HG03159 (cell line): ENCODE measurements around the gene MIER2.

Experiments
- ATAC-seq: cut with Tn5 transposase; IDR thresholded peaks from one replicate; pipeline ENCODE4 v1.9.1; 2021; ENCODE audit warnings: mild to moderate bottlenecking, moderate library complexity; ENCODE audit not compliant: unreplicated experiment

Gene MIER2

DNA sequence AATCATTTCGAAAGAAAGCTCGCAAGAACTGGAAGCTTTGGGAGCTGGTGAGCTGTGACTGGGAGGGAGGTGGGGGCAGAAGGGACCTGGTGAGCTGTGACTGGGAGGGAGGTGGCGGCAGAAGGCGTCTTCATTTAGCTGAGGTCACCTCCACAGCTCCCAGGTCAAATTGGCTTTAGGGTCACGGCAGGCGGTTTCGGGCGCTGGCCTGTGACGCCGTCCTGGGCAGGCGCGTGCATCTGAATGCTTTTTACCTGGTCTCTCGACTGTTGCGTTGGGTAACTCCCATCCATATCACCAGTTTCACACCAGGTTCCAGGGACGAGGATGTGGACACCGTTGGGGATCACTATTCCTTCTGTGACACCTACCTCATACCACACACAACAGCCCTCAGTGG lies 35.2 kb upstream of the MIER2 start:
- no peak for ATAC-seq

DNA sequence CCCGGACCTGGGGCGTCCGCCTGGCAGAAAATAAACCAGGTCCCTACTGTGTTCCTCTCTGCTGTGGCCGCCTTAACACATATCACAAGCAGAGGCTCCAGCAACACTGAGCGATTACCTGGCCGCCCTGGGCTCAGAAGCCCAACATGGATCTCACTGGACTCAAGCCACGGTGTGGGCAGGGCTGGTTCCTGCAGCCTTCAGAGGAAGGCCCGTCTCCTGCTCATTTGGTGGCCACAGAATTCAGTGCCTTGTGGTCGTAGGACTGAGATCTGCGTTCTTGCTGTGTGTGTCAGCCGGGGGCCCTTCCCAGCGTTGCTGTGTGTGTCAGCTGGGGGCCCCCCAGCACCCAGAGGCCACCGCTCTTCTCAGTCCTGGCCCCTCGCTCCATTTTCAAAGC lies 34.1 kb upstream of the MIER2 start:
- ATAC-seq, result no peak

DNA sequence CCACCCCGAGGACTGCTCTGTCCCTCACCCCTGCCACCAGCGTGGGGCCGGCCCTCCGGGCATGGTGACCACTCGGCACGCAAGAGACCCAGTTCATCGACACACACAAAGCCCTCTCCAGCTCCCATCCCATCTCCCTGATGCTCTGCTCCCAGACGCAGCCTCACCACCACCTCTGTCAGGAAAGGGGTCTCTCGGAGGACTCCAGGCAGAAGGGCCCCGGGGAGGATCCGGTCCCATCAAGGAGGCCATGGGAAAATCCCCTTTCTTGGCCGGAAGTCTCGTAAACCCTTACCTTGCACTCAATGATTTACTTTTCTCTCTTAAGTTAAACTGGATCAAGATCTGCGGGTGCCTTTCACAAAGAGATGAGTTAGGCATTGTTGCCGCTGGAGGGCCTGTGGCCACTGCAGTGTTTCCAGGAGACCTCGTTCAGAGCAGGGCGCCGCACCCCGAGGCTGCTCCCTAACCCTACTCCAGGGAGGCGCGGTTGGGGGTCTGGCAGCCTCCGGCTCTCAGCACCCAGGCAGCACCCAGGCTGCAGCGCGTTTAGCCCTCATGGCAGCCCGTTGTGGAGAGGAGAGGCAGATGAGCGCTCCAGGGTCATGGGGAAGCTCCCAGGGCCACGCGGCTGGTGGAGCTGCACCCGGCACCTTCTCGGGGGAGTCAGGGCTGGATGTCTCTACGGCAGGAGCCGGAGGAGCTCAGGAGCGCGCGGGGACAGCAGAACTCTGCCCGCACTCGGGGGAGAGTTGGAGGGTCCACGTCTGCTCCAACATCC lies 33.4 kb upstream of the MIER2 start:
- ATAC-seq, result no peak

DNA sequence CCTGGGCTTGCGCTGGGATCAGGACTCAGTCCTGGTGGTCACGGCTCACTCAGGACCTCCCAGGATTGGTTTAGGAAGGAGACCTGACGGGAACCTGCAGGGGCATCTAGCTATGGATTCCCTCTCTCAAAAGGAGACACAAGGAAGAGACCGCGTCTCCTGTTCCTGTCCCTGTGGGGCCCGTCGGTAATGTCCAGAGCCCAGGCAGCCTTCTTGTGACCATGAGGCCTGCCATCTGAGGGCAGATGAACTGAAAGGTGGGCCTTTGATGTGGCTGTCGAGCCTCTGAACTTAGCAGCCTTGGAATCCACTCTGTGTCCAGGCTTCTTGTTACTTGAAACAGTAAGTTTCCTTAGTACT lies 31.5 kb upstream of the MIER2 start:
- ATAC-seq, result no peak

DNA sequence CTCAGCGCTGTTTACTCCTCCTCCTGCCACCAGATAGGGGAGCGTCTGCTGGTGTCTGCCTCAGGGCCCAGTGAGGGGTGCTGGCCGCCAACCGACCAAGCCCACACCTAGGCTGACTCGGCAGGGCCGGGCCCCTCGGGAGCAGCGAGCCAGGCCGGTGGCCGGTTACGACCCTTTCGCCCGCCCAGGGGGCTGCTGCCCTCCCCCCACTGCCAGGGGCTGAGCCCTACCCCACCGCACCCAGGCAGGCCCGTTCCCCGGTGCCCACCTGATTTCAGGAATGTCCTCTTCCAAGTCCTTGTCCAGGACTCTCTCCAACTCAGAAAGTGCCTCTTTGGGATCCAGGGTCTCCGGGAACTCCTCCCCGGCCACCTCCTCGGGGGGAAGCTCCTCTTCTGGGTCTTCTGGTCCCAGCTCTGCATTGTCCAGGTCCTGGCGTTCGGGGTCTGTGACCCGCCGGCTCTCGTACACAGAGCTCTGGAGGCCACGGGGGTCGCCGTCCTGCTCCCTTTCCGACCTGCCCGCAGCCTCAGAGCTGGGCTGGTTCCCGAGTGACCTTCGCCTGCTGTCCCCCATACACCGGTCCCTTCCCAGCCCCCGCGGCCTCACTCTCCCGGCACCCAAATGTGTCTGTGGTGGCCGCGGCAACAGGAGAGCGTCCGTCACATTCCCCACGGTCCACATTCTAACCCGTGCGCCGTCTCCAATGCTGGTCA lies 31.0 kb upstream of the MIER2 start:
- ATAC-seq, result no peak

DNA sequence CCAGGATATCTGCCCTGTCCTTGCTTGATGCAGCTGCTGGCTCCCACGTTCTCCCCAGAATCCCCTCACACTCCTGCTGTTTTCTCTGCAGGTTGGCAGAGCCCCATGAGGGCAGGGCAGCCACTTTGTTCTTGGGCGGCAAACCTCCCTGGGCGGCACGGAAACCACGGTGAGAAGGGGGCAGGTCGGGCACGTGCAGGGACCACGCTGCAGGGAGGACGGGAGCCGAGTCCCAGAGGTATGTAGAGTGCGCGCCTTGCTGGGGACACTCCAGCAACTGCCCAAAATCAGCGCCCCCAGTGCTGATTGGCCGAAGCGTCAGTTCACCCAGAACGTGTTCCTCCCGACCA lies 30.3 kb upstream of the MIER2 start:
- no peak for ATAC-seq

DNA sequence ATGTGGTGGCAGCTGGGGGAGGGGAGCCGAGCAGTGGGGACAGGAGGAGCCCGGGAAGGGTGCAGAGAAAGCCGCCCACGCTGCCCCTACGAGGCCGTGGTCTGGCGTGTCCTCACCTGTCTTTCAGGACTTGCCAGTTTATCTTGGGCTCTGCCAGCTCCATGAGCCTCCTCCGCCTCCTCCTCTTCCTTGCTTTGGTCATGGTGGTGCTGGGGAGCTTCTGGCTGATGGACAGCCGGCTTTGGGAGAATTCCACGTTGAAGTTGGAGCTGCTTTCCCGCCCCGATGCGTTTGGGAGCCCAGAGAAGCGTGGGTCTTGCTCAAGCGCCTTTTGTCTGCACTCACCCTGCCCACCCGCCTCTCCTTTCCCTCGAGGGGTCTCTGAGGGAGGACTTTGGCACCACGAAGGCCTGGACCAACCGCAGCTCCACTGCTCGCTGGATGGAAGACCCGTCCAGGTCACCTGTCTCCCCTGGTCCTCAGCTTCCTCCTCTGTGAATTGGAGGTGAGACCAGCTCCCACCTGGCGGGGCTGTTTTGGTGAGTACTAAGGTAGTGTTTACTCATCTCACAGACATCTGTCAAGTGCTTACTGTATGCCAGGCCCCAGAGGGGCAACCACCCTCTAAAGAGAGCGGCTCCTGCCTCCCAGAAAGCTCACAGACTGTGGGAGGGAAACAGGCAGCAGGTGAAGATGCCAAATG lies 29.7 kb upstream of the MIER2 start:
- no peak for ATAC-seq

DNA sequence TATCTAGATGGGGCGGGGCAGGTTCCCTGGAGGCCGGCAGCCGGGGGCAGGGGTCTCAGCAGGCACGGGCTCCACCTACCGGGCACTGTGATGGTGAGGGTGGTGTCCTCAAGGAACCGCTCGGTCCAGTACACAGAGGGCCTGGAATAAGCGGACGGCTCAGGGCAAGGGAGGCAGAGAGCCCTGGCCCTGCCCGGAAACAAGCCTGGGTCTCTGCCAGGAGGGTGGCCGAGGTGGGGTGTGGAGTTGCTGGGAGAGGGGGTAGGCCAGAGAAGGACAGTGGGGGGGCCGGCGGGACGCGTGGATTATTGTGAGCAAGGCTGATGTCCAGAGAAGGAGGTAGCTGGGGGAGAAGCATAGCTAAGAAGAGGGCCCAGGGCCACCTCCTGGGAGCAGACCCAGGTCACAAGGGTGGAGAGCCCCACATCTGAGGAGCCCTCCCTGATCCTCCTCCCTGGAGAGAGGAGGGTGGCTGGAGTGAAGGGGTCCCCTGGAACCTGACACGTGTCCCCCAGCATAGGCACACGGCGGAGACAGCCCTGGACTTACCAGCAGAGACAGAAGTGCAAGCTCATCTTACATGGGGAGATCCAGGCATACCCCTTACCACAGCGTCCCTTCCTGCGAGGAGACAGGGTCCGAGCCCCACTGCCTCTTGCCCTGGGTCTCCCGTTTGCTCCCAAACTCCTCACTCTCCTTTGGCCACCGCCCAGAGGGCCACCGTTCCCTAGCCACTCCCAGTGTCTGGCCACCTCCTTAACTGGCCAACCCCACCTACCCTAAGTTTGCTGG lies 29.0 kb upstream of the MIER2 start:
- no peak for ATAC-seq

DNA sequence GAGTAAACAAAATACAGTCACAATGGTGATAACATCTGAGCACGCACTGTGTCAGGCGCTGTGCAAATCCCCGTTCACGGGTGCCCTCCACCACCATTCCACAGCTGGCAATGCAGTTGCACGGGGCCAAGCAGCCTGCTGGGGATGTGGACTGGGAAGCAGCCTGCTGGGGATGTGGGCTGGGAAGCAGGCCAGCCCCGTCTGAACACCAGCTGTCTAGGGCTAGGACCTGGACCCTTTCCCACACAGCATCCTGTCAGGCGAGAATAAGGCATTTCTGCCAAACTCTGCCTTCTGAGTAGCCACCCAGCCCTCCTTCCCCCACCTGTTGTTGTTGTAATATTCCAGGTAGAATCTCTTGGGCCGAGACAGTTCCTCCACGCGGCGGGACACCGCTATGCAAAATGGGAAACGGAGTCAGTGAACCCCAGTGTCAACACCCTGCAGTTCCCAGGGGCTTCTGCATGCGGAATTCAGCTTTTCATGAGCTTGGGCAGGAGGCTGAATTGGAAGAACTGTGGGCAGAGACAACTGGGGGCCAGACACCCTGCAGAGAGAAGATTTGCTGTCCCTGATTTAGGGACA lies 27.8 kb upstream of the MIER2 start:
- no peak for ATAC-seq

DNA sequence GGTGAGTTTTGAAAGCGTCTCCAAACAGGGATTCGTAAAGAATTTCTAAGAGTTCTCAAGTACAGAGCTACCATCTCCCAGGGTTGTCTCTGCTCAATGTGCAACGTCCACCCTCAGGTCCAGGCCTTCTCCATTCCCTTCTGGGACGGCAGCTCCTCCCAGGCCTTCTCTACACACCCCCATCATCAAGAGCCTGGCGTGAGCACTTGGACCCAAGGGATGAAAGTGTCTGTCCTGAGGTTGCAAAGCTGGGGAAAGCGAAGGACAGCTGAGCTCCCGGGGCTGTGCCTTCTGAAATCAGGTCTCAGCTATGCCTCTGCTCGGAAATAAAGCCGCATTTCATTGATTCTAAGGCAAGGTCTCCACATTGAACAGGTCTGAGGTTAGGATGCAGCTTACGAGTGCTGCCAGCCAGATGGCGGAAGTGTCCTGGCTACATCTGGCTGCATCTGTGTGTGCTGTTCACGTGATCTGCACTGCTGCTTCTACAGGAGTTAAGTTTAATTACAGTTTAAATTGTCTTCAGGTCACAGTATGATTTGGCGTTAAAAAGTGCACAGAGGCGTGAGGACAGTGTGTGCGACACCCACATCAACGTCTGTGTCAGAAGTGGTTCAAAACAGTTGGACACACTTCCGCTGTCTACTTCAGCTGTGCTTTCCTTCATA lies 27.0 kb upstream of the MIER2 start:
- no peak for ATAC-seq

DNA sequence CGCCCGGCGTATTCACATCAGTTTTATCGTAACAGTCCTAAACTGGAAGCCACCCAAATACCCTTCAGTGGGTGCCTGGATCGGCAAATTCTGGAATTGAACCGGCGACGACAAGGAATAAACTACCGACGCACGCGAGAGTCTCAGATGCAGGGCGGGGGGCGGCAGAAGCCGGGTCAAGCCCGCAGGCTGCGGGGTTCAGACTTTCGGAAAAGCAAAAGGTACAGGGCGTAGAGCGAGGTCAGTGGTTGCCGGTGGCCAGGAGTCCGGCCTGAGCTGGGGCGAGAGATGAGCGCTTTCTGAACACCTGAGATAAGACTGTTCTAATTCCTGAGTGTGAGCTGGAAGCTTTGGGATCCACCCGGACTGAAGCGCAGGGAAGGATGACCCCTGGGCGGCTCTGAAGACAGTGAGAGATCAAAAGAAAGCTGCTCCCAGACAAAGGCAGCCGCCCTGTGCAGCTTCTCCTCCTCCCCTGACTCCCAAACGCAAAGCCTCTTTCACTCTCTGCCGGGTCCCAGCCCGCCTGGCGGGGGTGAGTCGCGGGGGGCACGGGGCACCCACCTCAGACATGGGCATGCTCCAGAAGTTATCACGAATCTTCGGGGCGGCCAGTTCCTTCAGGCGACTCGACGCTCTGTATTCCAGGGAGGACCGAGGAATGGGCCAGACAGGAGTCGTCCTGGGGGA lies 26.2 kb upstream of the MIER2 start:
- no peak for ATAC-seq

DNA sequence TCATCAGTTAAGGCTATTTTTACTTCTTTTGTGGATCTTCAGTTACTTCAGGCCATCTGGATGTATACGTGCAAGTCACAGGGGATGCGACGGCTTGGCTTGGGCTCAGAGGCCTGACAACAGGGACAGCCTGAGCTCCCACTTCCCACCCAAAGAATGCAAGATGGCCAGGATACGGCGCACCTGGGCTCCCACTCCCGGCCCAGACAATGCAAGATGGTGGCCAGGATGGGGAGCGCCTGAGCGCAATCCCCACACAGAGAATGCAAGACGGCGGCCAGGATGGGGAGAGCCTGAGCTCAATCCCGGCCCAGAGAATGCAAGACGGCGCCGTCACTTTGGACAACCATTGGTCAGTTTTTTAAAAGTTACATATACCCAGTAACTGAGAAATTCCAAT lies 25.3 kb upstream of the MIER2 start:
- no peak for ATAC-seq

DNA sequence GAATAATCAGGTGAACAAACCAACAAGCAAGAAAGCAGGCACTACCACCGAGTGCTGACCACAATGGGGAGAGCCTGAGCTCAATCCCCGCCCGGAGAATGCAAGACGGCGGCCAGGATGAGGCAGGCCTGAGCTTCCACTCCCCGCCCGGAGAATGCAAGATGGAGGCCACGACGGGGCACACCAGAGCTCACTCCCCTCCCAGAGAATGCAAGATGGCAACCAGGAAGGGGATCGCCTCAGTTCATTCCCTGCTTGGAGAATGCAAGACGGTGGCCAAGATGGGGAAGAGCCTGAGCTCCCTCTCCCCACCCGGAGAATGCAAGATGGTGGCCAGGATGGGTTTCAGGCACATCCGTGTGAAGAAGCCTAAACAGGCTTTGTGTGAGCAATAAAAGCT lies 24.7 kb upstream of the MIER2 start:
- ATAC-seq, result no peak

DNA sequence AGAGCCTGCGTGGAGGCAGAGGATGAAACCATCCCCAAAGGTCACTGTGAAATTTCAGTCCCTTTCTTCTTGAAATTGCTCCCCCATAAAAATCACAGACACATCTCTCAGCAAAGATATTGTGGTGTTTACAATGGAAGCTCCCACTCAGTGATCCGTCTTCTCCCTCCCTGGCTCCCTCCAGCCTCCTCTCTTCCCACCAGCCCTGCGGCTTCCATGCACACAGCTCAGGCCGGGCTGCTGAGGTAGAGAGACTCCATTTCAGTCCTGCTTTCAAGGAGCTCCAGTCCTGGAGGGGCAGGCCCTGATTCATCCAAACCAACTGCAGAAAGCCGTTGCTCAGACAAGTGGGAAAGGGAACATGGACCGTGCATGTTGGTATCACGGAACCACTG lies 24.0 kb upstream of the MIER2 start:
- no peak for ATAC-seq

DNA sequence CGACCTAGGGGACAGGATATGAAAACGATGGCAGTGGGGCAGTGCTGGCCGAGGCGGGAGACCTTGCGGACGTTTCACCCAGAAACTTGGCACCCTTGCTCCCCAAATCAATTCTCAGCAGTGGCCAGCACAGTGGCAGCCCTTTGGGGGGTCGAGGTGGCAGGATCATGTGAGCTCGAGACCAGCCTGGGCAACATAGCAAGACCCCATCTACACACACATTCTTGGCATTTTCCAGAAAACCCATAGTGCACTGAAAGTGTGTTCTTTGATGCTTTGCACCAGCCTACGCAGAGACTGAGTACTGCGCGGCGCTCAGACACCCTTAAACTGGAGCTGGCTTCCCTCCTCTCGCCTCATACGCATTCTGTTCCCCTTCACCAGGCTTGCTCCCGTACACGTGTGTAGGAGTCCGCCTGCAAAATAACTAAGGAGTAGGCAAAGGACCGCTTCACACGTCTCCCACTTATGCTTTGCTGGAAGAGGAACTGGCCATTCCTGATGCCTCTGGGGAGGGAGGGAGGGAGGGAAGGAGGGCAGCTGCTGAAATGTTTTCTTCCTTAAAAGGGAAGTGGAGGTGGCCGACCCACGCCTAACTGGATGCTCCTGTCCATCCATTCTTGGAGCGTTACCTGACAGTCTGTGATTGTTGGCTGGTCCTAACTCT lies 23.5 kb upstream of the MIER2 start:
- no peak for ATAC-seq

DNA sequence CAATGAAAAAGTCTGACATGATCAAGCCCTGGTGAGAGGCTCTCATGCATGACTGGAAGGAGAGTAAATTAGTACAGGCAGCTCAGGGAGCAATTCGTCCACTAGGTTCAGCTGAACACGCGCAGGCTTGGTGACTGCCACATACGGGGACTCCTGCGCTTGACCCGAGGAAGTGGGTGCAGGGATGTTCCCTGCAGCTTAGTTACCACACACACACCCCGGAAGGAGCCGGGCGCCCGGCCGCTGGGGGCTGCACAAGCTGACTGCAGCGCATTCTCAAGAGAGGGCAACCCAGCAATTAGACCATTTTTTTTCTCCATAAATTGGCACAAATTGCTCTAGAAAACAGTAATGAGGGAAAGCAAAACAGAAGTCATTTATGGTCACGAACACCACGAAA lies 23.0 kb upstream of the MIER2 start:
- ATAC-seq, result no peak

DNA sequence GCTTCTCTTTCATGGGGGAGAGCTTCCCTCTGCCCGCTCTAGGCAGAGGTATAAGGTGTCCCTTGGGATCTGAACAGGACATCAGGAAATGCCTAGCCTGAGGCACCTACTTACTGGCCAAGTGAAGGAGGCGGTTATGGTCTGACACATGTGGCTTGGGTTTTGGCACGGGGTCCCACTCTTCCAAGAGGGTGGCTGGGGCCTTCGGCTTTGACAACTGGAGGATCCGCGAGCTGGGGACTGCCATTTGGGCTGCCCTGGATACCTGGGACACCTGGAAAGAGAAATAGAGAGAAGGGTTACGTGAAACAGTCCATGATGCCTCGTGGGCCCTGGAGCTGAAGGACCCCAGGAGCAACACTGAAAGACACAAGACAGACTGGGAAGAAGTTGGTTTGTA lies 22.4 kb upstream of the MIER2 start:
- ATAC-seq, result no peak

DNA sequence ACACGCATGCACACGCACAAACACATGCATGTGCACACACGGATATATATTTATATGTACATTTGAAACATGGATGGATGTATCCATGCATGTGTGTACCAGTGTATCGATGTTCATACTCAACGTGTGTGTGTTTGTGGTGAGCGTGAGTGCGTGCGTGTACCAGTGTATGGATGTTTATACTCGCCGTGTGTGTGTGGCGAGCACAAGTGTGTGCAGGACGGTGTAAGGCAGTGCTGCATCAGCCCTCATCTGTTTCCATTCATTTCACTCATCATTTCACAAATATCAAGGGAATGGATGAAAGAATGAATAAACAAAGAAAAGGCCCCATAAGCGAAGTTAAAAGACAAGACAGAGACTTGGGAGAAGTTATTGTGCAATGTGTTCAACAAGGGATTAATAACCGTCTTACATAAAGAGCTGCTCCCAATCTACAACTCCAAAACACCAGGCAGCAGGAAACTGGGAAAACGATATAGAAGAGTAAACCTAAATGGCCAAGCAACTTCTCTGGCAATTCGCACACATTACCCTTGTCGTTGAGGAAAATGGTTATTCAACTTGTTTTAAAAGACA lies 21.7 kb upstream of the MIER2 start:
- no peak for ATAC-seq
